Fibroblast of villous mesenchyme (primary cell): ENCODE data around the gene WDR48. TPM values are rescaled to one million over a fixed set of nuclear protein-coding genes. Genes with fewer than 3 reads are reported as not detected.
A peak's percentile ranks its signal among the peaks of the same experiment; 100 is the strongest.

ENCODE experiments used
- DNase-seq: peaks from one replicate; pipeline ENCODE4 v3.0.0-alpha.2; 2010; ENCODE audit warnings: low read depth
- H3K4me3 ChIP-seq: 2 replicates; pipeline ENCODE4 v1.5.1; 2011; ENCODE audit warnings: low read depth, mild to moderate bottlenecking, low read length
- total RNA-seq: library from RNA; depleted of rRNA; stranded (reverse); fragments of >200 nt; gene quantifications from 2 replicates; pipeline ENCODE4 v1.2.3, GENCODE V29; 2012
- TF ChIP-seq, protein P1 (sequence below): IDR thresholded peaks from 2 replicates; pipeline ENCODE4 v1.5.1; 2012; ENCODE audit warnings: low read depth, mild to moderate bottlenecking, low read length; ENCODE audit not compliant: insufficient read depth

The WDR48 gene
- 19.6 and 30.2 TPM in 2 replicates for total RNA-seq

DNA sequence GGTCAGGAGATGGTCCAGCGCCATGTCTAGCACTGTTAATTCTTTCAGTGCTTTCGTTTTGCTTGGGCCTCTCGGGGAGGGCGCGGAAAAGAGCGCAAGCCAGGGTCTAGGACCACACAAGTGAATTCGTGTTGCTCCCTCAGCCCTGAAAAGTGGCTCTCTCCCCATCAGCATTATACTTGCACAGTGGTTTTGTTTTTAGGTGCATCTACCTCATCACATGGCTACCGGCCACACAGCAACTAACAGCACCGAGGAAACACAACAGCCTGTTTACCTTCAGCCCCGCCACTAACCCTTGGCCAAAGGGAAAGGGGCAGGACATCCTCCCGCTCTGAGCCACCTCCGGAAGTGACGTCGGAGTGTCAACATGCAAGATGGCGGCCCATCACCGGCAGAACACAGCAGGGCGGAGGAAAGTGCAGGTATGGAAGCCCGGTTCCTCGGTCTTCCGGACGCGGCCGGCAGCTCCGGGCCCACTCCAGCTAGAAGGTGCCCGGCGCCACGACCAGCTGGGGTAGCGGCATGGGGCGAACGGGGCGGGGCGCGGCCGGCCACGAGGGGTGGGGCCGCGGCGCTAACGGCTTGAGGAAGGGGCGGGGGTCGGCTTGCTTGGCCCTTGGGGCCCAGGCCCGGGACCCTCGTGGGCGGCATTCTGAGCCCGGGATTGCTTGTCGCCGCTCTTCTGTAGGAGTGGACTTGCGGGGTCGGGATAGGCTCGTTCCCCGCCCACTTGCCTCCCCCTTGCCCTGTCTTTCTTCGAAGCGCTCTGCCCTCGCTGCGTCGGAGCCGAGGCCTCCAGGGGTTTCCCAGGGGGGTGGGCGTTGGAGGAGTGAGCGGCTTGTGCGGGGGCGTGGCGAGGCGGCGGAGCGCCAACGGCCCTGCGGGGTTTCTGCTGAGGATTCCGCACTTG, at the start of gene WDR48, which contains the start of gene SCN11A:
Gene WDR48, plus strand, starts transcription at position 368 of the 913 bp plus-strand sequence. Its CDS starts 10 bp downstream, at position 378.
Gene SCN11A, minus strand, starts transcription at position 296 of the 913 bp plus-strand sequence. CDS start 101,582 bp downstream, outside the sequence.
- peak within 1 kb of the TSS; percentile 83 for H3K4me3 ChIP-seq
- TF ChIP-seq, protein P1, sequence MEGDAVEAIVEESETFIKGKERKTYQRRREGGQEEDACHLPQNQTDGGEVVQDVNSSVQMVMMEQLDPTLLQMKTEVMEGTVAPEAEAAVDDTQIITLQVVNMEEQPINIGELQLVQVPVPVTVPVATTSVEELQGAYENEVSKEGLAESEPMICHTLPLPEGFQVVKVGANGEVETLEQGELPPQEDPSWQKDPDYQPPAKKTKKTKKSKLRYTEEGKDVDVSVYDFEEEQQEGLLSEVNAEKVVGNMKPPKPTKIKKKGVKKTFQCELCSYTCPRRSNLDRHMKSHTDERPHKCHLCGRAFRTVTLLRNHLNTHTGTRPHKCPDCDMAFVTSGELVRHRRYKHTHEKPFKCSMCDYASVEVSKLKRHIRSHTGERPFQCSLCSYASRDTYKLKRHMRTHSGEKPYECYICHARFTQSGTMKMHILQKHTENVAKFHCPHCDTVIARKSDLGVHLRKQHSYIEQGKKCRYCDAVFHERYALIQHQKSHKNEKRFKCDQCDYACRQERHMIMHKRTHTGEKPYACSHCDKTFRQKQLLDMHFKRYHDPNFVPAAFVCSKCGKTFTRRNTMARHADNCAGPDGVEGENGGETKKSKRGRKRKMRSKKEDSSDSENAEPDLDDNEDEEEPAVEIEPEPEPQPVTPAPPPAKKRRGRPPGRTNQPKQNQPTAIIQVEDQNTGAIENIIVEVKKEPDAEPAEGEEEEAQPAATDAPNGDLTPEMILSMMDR: no peak
- DNase-seq: peak; percentile 92

DNA sequence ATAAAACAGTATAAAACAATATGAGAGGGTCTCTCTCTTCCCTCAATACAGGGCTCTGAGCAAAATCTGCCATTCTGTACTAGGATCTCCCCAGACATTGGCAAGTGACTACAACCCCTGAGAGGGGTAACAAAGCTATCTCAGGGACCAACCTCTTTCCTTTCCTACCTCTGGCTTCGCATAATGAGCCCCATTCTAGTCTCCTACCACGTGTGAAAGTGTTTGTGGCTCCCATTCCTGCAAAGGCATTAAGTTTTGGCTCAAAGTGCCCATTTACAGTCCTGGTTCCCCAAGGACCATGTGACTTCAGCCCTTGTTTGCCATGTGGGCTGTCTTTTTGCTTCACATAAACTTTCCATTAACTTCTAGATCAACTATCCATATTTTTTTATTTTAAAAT, 46.5 kb upstream of the WDR48 start:
- no peak for DNase-seq

DNA sequence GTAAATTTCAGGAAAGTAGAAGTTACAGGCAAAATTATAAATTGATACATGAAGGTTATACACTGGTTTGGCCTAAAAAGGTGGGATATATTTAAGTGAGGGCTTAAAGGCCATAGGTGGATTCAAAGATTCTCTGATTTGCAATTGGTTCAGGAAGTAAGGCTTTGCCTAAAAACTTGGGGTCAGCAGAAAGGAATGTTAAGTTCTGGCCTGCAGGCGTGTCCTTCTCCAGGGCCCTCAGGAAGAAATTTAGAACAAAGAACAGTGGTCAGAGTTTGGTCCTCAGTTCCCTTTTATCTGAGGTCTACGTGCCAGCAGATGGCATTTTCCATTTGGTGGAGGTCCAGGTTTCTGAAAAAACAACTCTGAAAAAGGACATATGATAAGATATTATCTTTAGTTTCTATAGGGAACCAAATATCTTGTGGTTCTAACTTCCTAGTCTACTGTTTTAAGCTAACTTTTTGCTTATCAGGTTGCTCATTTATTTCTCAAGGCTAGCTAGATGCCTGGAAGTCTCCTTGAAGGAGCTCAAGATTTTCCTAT, 40.6 kb upstream of the WDR48 start:
- TF ChIP-seq, protein P1: no peak
- DNase-seq: no peak
- no peak overlapping the region for H3K4me3 ChIP-seq

More for the DNA sequence above, 46.5 kb upstream of the WDR48 start:
- TF ChIP-seq, protein P1: no peak
- no peak overlapping the region for H3K4me3 ChIP-seq

DNA sequence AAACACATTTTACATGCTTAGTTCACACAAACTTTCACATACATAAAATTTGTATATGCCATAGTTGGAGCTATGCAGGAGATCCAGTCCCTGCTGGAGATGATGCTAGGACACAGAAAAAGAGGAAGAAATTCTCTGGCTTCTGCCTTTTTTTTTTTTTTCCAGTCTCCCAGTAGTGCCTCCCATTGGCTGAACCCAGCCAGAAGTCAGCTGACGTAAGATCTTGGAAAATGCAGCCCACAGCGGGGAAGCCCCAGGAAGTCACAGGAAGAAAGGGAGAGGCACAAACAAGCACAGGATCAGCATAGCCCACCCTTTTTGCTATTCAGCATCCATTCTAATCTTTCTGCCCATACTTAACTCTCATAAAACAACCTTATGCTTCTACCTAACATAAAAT, 38.5 kb upstream of the WDR48 start:
- TF ChIP-seq, protein P1: no peak
- H3K4me3 ChIP-seq: no peak overlapping the region
- DNase-seq: peak; percentile 19

DNA sequence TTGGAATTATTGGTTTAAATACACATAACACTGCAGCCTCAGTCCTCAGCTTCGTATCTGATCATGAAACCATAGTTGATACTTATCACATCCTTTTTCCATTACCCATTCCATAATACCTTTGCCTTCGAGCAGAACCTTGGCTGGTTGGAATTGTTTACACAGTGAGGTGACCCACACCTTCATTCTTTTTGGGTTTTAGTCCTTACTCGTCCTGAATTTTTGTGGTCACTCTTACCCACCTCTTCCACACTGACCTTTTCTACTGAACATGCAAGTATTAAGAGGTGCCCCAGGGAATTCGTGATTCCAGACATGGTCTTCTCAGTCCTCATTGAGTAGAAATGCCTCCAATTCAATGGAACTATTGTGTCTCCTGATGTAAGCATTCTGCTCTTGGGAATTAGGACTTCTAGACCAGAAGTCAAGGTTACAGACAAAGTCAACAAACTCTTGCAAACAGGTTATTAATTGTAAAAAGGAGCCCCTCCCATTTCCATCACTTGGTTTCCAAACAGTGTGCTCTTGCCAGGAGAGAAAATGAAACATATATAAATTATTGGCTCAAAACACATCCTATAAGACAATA, 37.8 kb upstream of the WDR48 start:
- no peak for DNase-seq
- no peak overlapping the region for H3K4me3 ChIP-seq
- TF ChIP-seq, protein P1: no peak

DNA sequence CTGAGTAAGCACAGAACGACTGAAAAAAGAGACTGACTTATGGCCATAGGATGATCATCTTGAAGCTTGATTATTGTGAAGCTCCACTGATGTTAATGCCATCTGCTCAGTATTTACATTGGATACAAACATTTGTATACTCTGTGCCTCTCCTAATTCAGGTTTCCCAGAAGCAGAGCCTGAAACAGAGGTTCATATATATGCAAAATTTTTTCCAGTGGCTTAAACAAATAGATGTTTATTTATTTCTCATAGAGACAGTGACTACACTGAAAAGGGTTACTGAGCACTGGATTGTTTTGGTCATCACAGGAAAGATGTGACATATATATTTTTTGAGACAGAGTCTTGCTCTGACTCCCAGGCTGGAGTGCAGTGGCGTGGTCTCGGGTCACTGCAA, 36.4 kb upstream of the WDR48 start:
- no peak overlapping the region for H3K4me3 ChIP-seq
- DNase-seq: no peak
- TF ChIP-seq, protein P1: no peak
